ENCODE data around the gene HLCS. TPM values are rescaled to one million over a fixed set of nuclear protein-coding genes. Genes with fewer than 3 reads are reported as not detected.

The HLCS gene
- total RNA-seq, 1 donor from 2014 or later: 6.9 TPM

DNA sequence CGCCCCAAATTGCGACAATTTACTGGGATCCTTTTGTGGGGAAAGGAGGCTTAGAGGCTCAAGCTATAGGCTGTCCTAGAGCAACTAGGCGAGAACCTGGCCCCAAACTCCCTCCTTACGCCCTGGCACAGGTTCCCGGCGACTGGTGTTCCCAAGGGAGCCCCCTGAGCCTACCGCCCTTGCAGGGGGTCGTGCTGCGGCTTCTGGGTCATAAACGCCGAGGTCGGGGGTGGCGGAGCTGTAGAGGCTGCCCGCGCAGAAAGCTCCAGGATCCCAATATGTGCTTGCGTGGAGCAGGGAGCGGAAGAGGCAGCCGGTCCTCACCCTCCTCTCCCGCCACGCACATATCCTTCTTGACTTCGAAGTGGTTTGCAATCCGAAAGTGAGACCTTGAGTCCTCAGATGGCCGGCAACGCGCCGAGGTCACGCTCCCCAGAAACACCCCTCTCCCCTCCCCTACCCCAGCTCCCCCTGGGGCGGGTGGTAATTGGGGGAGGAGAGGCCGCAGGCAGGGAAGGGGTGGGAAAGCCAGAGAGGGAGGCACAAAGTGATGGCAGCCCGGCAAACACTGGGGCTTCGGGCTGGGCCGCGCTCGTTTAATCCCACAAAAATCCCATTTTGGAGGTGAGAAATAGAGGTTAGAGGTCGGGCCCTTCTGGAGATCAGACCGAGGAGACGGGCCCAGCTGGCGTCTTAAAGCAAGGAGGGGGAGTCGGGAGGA, 261.4 kb downstream of the HLCS start:
- intact Hi-C loops (cut with DNase I): no loop called here

DNA sequence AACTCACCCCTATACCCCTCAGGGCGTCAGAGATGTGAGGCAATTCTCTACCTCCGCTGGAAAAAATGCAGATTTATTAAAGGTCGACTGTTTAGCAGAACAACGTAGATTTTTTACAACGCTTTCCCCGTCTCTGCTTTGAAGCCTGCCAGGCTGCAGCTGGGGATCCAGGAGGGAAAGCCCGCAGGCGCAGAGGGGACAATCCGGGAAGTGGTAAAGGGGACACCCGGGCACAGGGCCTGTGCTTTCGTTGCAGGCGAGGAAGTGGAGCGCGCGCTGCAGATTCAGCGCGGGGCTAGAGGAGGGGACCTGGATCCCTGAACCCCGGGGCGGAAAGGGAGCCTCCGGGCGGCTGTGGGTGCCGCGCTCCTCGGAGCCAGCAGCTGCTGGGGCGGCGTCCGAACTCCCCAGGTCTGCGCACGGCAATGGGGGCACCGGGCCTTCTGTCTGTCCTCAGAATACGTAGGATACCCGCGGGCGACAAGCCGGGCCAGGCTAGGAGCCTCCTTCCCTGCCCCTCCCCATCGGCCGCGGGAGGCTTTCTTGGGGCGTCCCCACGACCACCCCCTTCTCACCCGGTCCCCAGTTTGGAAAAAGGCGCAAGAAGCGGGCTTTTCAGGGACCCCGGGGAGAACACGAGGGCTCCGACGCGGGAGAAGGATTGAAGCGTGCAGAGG, 262.1 kb downstream of the HLCS start:
- no peak for DNase-seq (ENCODE audit: low spot score)
- intact Hi-C loops (cut with DNase I): no loop called here

More for the DNA sequence above, 261.4 kb downstream of the HLCS start:
- DNase-seq (ENCODE audit: low spot score): no peak

DNA sequence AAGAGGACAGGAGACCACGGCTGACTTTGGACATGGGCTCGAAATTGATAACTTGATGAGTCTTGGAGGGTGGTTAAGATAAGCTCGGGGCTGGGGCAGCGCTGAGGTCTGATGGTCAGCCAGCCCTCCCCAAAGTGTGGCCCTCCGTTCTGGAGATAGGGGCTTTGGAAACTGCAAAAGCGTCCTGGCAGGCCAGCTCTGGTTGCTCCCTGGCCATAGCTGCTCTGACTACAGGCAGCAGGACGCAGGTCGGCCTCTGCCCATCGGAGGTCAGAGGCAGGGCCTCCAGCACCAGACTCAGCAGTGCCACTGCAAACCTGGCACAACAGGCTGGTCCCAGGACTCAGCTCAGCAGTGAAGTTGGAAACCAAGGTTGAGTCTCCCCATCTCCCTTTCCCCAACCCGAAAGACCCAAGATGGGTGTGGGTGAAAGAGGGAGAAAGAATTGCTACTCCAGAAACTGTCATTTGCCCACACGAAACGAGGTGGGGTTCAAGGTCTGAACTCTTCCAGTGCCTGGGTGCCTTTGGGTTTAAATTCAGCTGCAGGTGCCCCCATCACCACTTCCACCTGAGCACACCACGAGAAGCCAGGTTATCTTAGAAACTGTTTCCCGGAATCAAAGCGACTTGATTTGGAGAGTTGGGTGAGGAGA, 262.7 kb downstream of the HLCS start:
- no peak for DNase-seq (ENCODE audit: low spot score)
- intact Hi-C loops (cut with DNase I): no loop called here

DNA sequence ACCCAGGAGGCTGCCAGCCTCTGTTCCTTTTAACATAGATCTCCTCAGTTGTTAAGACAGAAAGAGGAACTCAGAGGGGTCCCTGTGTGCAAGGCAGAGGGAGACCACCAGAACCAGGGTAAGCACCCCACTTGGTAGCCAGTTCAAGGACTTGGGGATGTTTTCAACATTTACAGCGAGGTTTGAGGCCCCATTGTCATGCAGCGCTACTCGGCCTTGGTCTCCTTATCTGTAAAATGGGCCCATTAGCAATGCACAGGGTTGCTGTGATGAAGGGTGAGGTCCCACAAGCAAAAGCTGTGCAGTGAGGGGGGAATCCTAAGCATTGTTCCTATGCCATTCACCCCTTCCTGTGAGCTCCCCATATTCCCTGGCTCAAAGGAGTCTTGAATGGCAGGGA, 263.3 kb downstream of the HLCS start:
- intact Hi-C loops (cut with DNase I): no loop called here
- DNase-seq (ENCODE audit: low spot score): no peak

DNA sequence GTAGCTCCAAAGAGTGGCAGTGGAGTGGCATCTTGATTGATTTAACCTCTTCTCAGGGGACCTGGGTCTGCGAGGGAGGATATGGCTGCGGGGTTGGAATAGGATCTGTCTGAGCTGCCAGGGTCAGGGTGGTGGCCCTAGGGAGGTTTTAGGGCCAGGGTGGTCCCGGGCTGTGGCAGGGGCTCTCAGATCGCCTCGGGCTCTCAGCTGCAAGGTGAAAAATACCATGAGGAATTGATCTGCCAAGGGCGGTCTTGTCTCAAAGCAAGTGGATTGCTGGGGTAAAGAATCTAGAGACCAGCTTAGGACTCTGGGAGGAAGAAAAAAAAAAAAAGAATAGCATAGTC, 263.9 kb downstream of the HLCS start:
- DNase-seq (ENCODE audit: low spot score): no peak
- intact Hi-C loops (cut with DNase I): no loop called here

DNA sequence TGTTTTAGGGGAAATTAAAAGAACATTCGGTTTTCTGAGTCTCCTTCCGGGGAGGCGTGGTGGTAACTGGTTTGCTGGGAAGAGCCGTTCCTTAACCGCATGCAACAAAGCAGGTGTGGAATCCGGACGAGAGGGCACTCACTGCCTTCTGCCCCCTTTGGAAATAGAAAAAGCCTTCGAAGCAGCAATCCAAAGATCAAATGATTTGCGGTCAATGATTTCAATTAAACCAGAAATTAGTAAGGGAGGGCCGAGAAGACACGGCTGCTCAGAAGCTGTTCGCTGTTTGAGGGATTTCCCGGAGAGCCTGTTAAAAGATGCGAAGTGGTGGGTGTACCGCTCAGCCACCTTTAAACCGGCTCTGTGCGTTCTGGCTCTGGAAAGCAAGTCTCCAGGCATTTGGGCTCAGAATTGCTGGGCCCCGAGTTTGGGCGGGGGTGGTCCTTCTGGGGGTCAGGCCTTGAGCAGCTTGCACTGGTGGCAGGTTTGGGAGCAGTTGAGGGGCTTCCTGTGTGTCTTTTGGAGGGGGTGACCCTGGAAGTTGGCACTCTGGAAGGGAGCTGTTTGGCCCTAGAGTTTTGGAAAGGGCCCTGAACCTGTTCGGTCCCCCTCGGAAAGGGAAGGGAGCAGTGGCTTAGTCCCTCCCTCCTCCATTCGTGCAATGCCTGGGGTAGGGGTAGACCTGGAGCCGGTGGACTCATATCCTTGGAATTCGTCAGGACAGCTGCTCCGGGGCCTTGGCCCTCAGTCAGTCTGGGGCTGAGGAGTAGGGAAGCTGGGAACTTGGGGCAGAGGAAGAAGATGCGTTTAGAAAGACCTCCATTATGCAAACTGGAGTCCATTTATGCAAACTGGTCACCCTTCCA, 264.5 kb downstream of the HLCS start:
- no peak for DNase-seq (ENCODE audit: low spot score)
- intact Hi-C loops (cut with DNase I): no loop called here

DNA sequence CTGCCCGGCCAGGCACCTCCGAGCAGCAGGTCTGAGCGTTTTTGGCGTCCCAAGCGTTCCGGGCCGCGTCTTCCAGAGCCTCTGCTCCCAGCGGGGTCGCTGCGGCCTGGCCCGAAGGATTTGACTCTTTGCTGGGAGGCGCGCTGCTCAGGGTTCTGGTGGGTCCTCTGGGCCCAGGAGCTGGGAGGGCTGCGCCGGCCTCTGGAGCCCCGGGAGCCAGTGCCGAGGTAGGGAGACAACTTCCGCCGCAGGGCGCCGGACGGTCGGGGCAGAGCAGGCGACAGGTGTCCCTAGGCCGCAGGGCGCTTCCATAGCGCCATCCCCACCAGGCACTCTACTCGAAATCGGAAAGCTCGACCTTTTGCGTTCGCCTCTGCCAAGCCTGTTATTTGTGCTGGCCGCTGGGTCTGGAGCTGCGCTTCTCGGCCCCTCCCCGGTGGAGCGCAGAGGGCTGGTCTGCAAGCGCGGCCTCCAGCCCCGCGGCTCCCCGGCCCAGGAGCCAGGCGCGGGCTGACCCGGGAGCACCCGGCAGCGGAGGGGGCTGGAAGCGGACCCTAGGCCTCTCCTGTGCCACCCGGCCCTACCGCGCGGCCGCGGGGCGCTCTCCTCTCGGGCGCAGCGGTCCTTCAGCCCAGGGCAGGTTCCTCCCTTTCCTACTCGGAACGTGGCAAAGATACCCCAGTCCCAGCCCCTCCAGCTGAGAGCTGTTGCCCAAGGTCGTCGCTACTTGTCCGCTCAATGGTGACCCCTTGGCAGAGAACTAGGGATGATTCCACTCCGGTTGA, 265.3 kb downstream of the HLCS start:
- DNase-seq (ENCODE audit: low spot score): no peak
- intact Hi-C loops (cut with DNase I): no loop called here

Other genes starting within 250 kb of the HLCS start
- not detected for gene RIPPLY3, start 40.0 kb upstream of the HLCS start, total RNA-seq
- gene PIGP, start 106.4 kb upstream of the HLCS start, total RNA-seq: 36.3 TPM
- 62.1 TPM for gene TTC3, start 106.6 kb upstream of the HLCS start, total RNA-seq

Measured in cardiac septum (tissue), 1 donor.